Sigmoid colon (tissue), 7 donors: Measurements from ENCODE around the gene TPM1. TPM values are rescaled to one million over a fixed set of nuclear protein-coding genes. Genes with fewer than 3 reads are reported as not detected.
A peak's percentile ranks its signal among the peaks of the same experiment; 100 is the strongest.

ENCODE experiments used
- DNase-seq: peaks from one replicate; pipeline ENCODE4 v3.0.0-alpha.2; 2019
- H3K27ac ChIP-seq, 4 donors: fragments of 200-600 bp; sonication (generic); one replicate each; pipeline ENCODE4 v1.5.1; 2016 to 2019; ENCODE audit warnings: mild to moderate bottlenecking in 1 of 4
- H3K27me3 ChIP-seq, 3 donors: fragments of 200-600 bp; sonication (generic); one replicate each; pipeline ENCODE4 v1.5.1; 2019; ENCODE audit warnings: mild to moderate bottlenecking in 1 of 3
- H3K36me3 ChIP-seq, 4 donors: fragments of 200-600 bp; sonication (generic); one replicate each; pipeline ENCODE4 v1.5.1; 2016 to 2019
- H3K4me1 ChIP-seq, 4 donors: fragments of 200-600 bp; sonication (generic); one replicate each; pipeline ENCODE4 v1.5.1; 2017 to 2019
- H3K4me3 ChIP-seq, 4 donors: fragments of 200-600 bp; sonication (generic); one replicate each; pipeline ENCODE4 v1.5.1; 2017 to 2019; ENCODE audit warnings: mild to moderate bottlenecking in 2 of 4, moderate library complexity in 1 of 4
- H3K9me3 ChIP-seq, 4 donors: fragments of 200-600 bp in 3 of 4; sonication (generic) in 3 of 4; one replicate each; pipeline versions ENCODE4 v1.5.1 to v1.6.1; 2013 to 2019
- CTCF ChIP-seq, 4 experiments: fragments of 450-650 bp in 3 of 4; fragments of 200-600 bp in 1 of 4; IDR thresholded peaks; one replicate each; pipeline ENCODE4 v1.5.1; 2016 to 2019; ENCODE audit warnings: antibody characterized with exemption in 4 of 4, mild to moderate bottlenecking in 3 of 4, moderate library complexity in 2 of 4
- EP300 ChIP-seq, 4 donors: sonication (generic); formaldehyde crosslinking; IDR thresholded peaks; one replicate each; pipeline ENCODE4 v1.6.1; 2017; ENCODE audit warnings: antibody characterized with exemption in 4 of 4
- POLR2A ChIP-seq, 2 donors: fragments of 450-650 bp; IDR thresholded peaks; one replicate each; pipeline ENCODE4 v1.6.1; 2016; ENCODE audit warnings: antibody characterized with exemption in 2 of 2, mild to moderate bottlenecking in 2 of 2, moderate library complexity in 2 of 2
- POLR2AphosphoS5 ChIP-seq, 4 donors: sonication (generic); formaldehyde crosslinking; IDR thresholded peaks; one replicate each; pipeline ENCODE4 v1.6.1; 2017; ENCODE audit warnings: antibody characterized with exemption in 4 of 4
- WGBS, 2 donors: extraction: QIAGEN DNeasy Blood & Tissue Kit; methylation state at CpG; one replicate each; pipeline ENCODE4 v1.1.7; 2013; 5-methylcytosine and 5-hydroxymethylcytosine counted together
- intact Hi-C: fragments of 100-400 bp; cut with DNase I; formaldehyde crosslinking; loops from one replicate; pipeline ENCODE4 v1.15.1; 2023
- polyA plus RNA-seq, 3 donors: library from polyadenylated mRNA; stranded (reverse); fragments of 200-250 nt; gene quantifications; one replicate each; pipeline ENCODE4 v1.2.3, GENCODE V29; 2013
- total RNA-seq, 4 donors: library from RNA; depleted of rRNA; stranded (reverse); fragments of >200 nt; gene quantifications; one replicate each; pipeline ENCODE4 v1.1.0, GENCODE V29; 2016
- donor health status: healthy with polysubstance abuse.
- donor health status: Bipolar disorder and iron deficiency.
- donor health status: healthy.

TPM1 gene
- total and polyA plus RNA-seq, 7 donors: 438 to 4,179 (median 2,634) TPM

DNA sequence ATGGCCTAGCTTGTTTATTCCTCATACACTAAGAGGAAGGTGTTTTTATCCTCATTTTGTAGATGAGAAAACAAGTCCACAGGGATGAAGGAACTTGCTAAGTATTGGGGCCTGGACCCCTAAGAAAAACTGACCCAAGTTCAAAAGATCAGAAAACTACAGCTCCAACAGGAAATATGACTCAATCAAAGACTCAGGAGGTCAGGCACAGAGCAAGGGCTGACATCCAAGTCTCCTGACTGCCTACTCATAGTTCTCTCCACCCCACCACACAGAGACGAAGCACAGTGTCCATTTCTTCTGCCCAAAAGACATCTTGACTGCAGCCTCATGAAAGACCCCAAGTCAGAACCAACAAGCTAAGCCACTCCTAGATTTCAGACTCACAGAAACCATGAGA is 26.9 kb upstream of the TPM1 start:
- Histone ChIP-seq H3K9me3 (no peaks in the 10 kb centered on the region), H3K27me3 (no peaks in the 10 kb centered on the region), H3K27ac (peak overlapping the region in 2 of 4 donors; percentile 4 to 9), H3K4me1 (peaks cover 0 to 7% (median 0%) of the 10 kb centered on the region in 4 donors), H3K36me3 (no peaks in the 10 kb centered on the region), H3K4me3 (no peak overlapping the region)
- DNase-seq: peak; percentile 75
- intact Hi-C loops: no loop called here
- 66 to 77% methylated on average over 1 of the region's 1 CpG for WGBS, 2 donors
- TF ChIP-seq POLR2AphosphoS5 (IDR thresholded peaks at IDR 0.05) (no peak), EP300 (IDR thresholded peaks at IDR 0.05) (no peak), POLR2A (IDR thresholded peaks at IDR 0.05) (no peak), CTCF (IDR thresholded peaks at IDR 0.05) (no peak)

- TF ChIP-seq POLR2AphosphoS5 (IDR thresholded peaks at IDR 0.05): no peak
- TF ChIP-seq POLR2A (IDR thresholded peaks at IDR 0.05): no peak
- no peak for TF ChIP-seq CTCF (IDR thresholded peaks at IDR 0.05)
- TF ChIP-seq EP300 (IDR thresholded peaks at IDR 0.05): no peak
- Histone ChIP-seq H3K27ac (peak overlapping the region in 1 of 4 donors; percentile 4), H3K4me1 (peaks cover 0 to 7% (median 0%) of the 10 kb centered on the region in 4 donors), H3K27me3 (no peaks in the 10 kb centered on the region), H3K4me3 (no peak overlapping the region), H3K36me3 (no peaks in the 10 kb centered on the region), H3K9me3 (no peaks in the 10 kb centered on the region)
- intact Hi-C loops: no loop called here
- WGBS, 2 donors: 94 to 97% methylated on average over 2 of the region's 2 CpGs
- no peak for DNase-seq
Measured at GRCh38 chr15:63016234-63016633, 26.3 kb upstream of the TPM1 start.

DNA sequence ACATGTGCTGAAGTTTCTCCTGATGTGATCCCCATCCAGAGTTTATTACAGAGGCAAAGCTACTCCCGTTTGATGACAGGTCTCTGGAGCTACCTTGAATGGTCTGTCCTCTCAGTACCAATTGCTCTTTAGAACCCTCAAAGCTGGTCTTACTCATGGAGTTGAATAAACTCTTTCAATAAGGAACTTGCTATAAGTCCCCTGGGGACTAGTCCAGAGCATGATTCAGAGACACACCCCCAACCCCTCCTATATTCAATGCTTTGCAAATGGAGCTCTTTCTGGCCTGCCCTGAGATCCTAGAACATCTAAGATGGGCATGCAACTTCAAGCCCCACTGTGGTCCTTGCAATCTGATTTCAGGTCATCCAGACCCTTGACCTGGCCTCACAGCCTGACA is 23.9 kb upstream of the TPM1 start:
- 95 to 96% methylated on average over 1 of the region's 1 CpG for WGBS, 2 donors
- Histone ChIP-seq H3K4me3 (no peak overlapping the region), H3K4me1 (peaks cover 0 to 8% (median under 1%) of the 10 kb centered on the region in 4 donors), H3K27me3 (no peaks in the 10 kb centered on the region), H3K9me3 (no peaks in the 10 kb centered on the region), H3K36me3 (no peaks in the 10 kb centered on the region), H3K27ac (no peak overlapping the region)
- intact Hi-C loops: no loop called here
- DNase-seq: no peak
- no peak for TF ChIP-seq EP300 (IDR thresholded peaks at IDR 0.05)
- no peak for TF ChIP-seq CTCF (IDR thresholded peaks at IDR 0.05)
- TF ChIP-seq POLR2A (IDR thresholded peaks at IDR 0.05): no peak
- TF ChIP-seq POLR2AphosphoS5 (IDR thresholded peaks at IDR 0.05): no peak

DNA sequence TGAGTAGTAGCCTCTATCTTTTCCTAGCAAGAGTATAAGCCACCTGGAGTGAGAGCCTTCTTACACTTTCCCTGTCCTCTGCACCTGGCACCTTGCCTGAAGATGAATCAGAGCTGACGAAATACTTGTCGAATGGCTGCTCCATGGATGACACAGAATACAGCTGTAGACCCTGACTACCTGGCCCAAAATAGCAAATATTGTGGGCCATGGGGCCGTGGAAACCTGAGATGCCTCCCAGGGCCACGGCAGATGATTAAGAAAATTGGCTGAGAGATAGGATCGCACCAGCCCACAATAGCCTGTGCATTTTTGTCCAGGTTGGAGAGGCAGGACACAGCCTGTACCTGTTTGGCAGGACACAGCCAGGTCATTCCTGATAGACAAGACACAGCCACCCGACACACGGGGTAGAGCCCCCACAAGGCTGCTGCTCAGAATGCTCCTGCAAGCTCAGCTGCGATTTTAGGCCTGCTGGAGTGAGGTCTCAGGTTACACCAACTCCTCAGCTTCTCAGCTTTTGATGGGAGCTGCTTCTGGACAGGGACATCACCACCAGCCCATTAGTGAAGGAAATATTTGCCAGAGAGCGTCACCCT is 22.9 kb upstream of the TPM1 start:
- H3K9me3 ChIP-seq: no peaks in the 10 kb centered on the region
- TF ChIP-seq EP300 (IDR thresholded peaks at IDR 0.05) (no peak), POLR2A (IDR thresholded peaks at IDR 0.05) (no peak), POLR2AphosphoS5 (IDR thresholded peaks at IDR 0.05) (no peak), CTCF (IDR thresholded peaks at IDR 0.05) (no peak)
- DNase-seq: peak; percentile 78
- intact Hi-C loops: no loop called here
- H3K27me3 ChIP-seq: no peaks in the 10 kb centered on the region
- peaks cover 0 to 10% (median 0%) of the 10 kb centered on the region in 4 donors for H3K4me1 ChIP-seq
- H3K4me3 ChIP-seq: no peak overlapping the region
- no peak overlapping the region for H3K27ac ChIP-seq
- WGBS, 2 donors: 79 to 83% methylated on average over 9 of the region's 9 CpGs
- H3K36me3 ChIP-seq: no peaks in the 10 kb centered on the region

DNA sequence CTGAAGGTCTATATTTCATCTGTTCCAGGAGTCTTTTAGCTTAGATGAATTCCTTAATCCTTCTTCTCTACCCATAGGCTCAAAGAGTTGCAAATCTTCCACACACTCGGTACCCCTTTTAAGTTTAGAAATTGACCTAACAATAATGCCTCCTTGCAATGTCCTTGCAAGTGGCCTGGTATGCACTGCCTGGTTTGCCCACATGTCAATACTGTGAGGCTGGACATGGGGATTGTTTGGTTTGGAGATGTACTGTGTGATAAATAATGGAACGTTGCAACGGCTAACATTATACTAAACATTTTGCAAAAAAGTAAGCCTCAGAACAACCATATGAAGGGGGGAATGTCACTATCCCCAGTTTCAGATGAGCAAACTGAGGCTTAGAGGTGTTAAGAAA is 22.4 kb upstream of the TPM1 start:
- no peaks in the 10 kb centered on the region for H3K36me3 ChIP-seq
- H3K4me1 ChIP-seq: peaks cover 0 to 10% (median 0%) of the 10 kb centered on the region in 4 donors
- DNase-seq: no peak
- no peaks in the 10 kb centered on the region for H3K9me3 ChIP-seq
- TF ChIP-seq EP300 (IDR thresholded peaks at IDR 0.05) (no peak), POLR2AphosphoS5 (IDR thresholded peaks at IDR 0.05) (no peak)
- 81 to 84% methylated on average over 3 of the region's 3 CpGs for WGBS, 2 donors
- no peak overlapping the region for H3K27ac ChIP-seq
- intact Hi-C loops: no loop called here
- no peak overlapping the region for H3K4me3 ChIP-seq
- H3K27me3 ChIP-seq: no peaks in the 10 kb centered on the region
